A549 (cell line): ENCODE data around the gene VPS13D.

Experiments used
- CTCF ChIP-seq: fragments of >200 bp; sonication (Bioruptor Twin); formaldehyde crosslinking; IDR thresholded peaks from 3 replicates; pipeline ENCODE4 v1.5.1; 2016
- ELK1 ChIP-seq: fragments of 150-350 bp; IDR thresholded peaks from 2 replicates; pipeline ENCODE4 v1.6.1; 2014; ENCODE audit warnings: low read depth, mild to moderate bottlenecking, low read length
- EP300 ChIP-seq, 2 experiments: fragments of >200 bp; sonication (Bioruptor Twin); formaldehyde crosslinking; IDR thresholded peaks; 2 replicates in 1 of 2; 3 replicates in 1 of 2; pipeline ENCODE4 v1.6.1; 2016 to 2017
- JUN ChIP-seq, 2 experiments: fragments of >200 bp; sonication (Bioruptor Twin); formaldehyde crosslinking; IDR thresholded peaks; 2 replicates in 1 of 2; 3 replicates in 1 of 2; pipeline ENCODE4 v1.6.1; 2016 to 2017
- MAX ChIP-seq: IDR thresholded peaks from 2 replicates; pipeline ENCODE4 v1.6.1; 2012
- POLR2A ChIP-seq: IDR thresholded peaks from 2 replicates; pipeline ENCODE4 v1.6.1; 2012; ENCODE audit warnings: mild to moderate bottlenecking, low read length
- RNF2 ChIP-seq: fragments of 200-600 bp; sonication (generic); IDR thresholded peaks from 2 replicates; pipeline ENCODE4 v1.6.1; 2016; ENCODE audit warnings: low read depth, mild to moderate bottlenecking, antibody characterized with exemption, moderate library complexity, borderline replicate concordance
- SMC3 ChIP-seq: fragments of >200 bp; sonication (Bioruptor Twin); formaldehyde crosslinking; IDR thresholded peaks from 3 replicates; pipeline ENCODE4 v1.6.1; 2018; ENCODE audit warnings: inconsistent platforms
- ZFP36 ChIP-seq: fragments of 450-650 bp; IDR thresholded peaks from 2 replicates; pipeline ENCODE4 v1.6.1; 2014; ENCODE audit warnings: borderline replicate concordance; ENCODE audit not compliant: partially characterized antibody

GRCh38 chr1:12556957-12557935 is 327.4 kb downstream of the VPS13D start:
- TF ChIP-seq CTCF (no peak), ELK1 (no peak), JUN (IDR thresholded peaks at IDR 0.05) (no peak), POLR2A (no peak), EP300 (IDR thresholded peaks at IDR 0.05) (no peak), ZFP36 (no peak), SMC3 (no peak), MAX (no peak), RNF2 (no peak)
